ENCODE results near the gene SUCO. TPM values are rescaled to one million over a fixed set of nuclear protein-coding genes. Genes with fewer than 3 reads are reported as not detected.
A peak's percentile ranks its signal among the peaks of the same experiment; 100 is the strongest.

SUCO gene
- total RNA-seq, 4 donors from 2014 or later: 15.5 to 41.6 (median 25.1) TPM

GRCh38 chr1:172507741-172508140, 25.2 kb upstream of the SUCO start:
- Histone ChIP-seq H3K27me3 (no peaks in the 10 kb centered on the region), H3K27ac (peak overlapping the region in 1 of 4 donors; percentile 40), H3K4me3 (no peak overlapping the region), H3K4me1 (peaks cover 0 to 10% (median 0%) of the 10 kb centered on the region in 3 donors), H3K9me3 (no peaks in the 10 kb centered on the region), H3K36me3 (no peaks in the 10 kb centered on the region)
- TF ChIP-seq EP300 (IDR thresholded peaks at IDR 0.05) (no peak), POLR2AphosphoS5 (IDR thresholded peaks at IDR 0.05) (no peak), CTCF (IDR thresholded peaks at IDR 0.05) (no peak), POLR2A (IDR thresholded peaks at IDR 0.05) (no peak)
- ATAC-seq: no peak

DNA sequence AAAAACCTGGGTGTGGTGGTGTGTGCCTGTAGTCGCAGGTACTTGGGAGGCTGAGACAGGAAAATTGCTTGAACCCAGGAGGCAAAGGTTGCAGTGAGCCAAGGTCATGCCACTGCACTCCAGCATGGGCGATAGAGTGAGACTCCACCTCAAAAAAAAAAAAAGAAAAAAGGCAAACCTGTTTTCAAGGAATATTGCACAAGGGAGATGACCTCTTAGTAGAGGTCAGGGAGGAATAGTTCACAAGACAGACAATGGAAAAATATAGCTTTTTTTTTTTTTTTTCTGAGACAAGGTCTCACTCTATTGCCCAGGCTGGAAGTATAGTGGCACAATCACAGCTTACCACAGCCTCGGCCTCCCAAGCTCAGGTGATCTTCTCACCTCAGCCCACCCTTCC, 22.5 kb upstream of the SUCO start:
- Histone ChIP-seq H3K9me3 (no peaks in the 10 kb centered on the region), H3K4me3 (no peak overlapping the region), H3K27me3 (no peaks in the 10 kb centered on the region), H3K36me3 (no peaks in the 10 kb centered on the region), H3K27ac (no peak overlapping the region), H3K4me1 (peaks cover 0 to 10% (median 0%) of the 10 kb centered on the region in 3 donors)
- 86 to 100% methylated on average over 2 of the region's 3 CpGs for WGBS, 2 donors (ENCODE audit: low coverage in 1 of 2)
- no peak for TF ChIP-seq CTCF (IDR thresholded peaks at IDR 0.05)
- no peak for TF ChIP-seq EP300 (IDR thresholded peaks at IDR 0.05)
- TF ChIP-seq POLR2AphosphoS5 (IDR thresholded peaks at IDR 0.05): no peak
- no peak for TF ChIP-seq POLR2A (IDR thresholded peaks at IDR 0.05)
- no peak for ATAC-seq

DNA sequence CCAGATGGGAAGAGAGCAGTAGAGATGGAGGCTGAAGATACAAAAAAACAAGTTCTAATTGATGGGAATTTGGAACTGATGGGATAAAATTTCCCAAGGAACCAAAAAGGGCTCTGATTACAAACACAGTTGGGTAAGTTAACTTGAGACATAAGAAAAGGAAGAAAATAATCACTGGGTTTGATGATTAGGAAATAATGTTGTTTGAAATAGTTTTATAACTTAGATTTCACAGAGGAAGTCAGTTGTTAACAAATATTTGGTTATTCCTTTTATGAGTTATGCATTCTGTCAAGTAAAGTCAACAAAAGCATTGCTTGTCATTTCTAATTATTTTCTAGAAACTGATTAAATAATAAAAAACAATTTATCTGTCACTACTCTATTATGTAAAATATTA, 20.4 kb upstream of the SUCO start:
- H3K27me3 ChIP-seq: no peaks in the 10 kb centered on the region
- ATAC-seq: no peak

GRCh38 chr1:172513479-172513878, 19.5 kb upstream of the SUCO start:
- H3K27me3 ChIP-seq: no peaks in the 10 kb centered on the region
- no peak overlapping the region for H3K27ac ChIP-seq
- ATAC-seq: no peak
- H3K4me3 ChIP-seq: no peak overlapping the region
- no peaks in the 10 kb centered on the region for H3K4me1 ChIP-seq
- no peaks in the 10 kb centered on the region for H3K36me3 ChIP-seq
- H3K9me3 ChIP-seq: no peaks in the 10 kb centered on the region
- TF ChIP-seq POLR2A (IDR thresholded peaks at IDR 0.05) (no peak), CTCF (IDR thresholded peaks at IDR 0.05) (no peak), EP300 (IDR thresholded peaks at IDR 0.05) (no peak), POLR2AphosphoS5 (IDR thresholded peaks at IDR 0.05) (no peak)

More for the DNA sequence above, 20.4 kb upstream of the SUCO start:
- Histone ChIP-seq H3K27ac (no peak overlapping the region), H3K9me3 (no peaks in the 10 kb centered on the region), H3K4me3 (no peak overlapping the region), H3K36me3 (no peaks in the 10 kb centered on the region), H3K4me1 (no peaks in the 10 kb centered on the region)
- TF ChIP-seq POLR2A (IDR thresholded peaks at IDR 0.05) (no peak), POLR2AphosphoS5 (IDR thresholded peaks at IDR 0.05) (no peak), EP300 (IDR thresholded peaks at IDR 0.05) (no peak), CTCF (IDR thresholded peaks at IDR 0.05) (no peak)

GRCh38 chr1:172514108-172514507, 18.8 kb upstream of the SUCO start:
- WGBS, 2 donors (ENCODE audit: low coverage in 1 of 2): 74 to 79% methylated on average over 3 of the region's 3 CpGs
- no peak for ATAC-seq
- Histone ChIP-seq H3K27ac (no peak overlapping the region), H3K4me1 (no peaks in the 10 kb centered on the region), H3K27me3 (no peaks in the 10 kb centered on the region), H3K9me3 (no peaks in the 10 kb centered on the region), H3K36me3 (no peaks in the 10 kb centered on the region), H3K4me3 (no peak overlapping the region)
- TF ChIP-seq POLR2A (IDR thresholded peaks at IDR 0.05) (no peak), CTCF (IDR thresholded peaks at IDR 0.05) (no peak), POLR2AphosphoS5 (IDR thresholded peaks at IDR 0.05) (no peak), EP300 (IDR thresholded peaks at IDR 0.05) (no peak)

All from gastroesophageal sphincter (tissue), 4 donors.